Liver (tissue), 9 donors: ENCODE measurements around the gene SERPINF2. TPM values are rescaled to one million over a fixed set of nuclear protein-coding genes. Genes with fewer than 3 reads are reported as not detected.

Experiments
- DNase-seq: peaks from one replicate; pipeline ENCODE4 v3.0.0-alpha.2; 2017; ENCODE audit warnings: low spot score
- H3K27ac ChIP-seq, 2 donors: one replicate each; pipeline ENCODE4 v1.7.0; 2013; ENCODE audit warnings: inconsistent platforms in 2 of 2, low read length in 2 of 2, control low read depth in 1 of 2, low read depth in 1 of 2, mild to moderate bottlenecking in 1 of 2
- H3K27me3 ChIP-seq, 4 donors: one replicate each; pipeline versions ENCODE4 v1.6.1 to v1.7.0; 2013; ENCODE audit warnings: low read length in 3 of 4, inconsistent platforms in 1 of 4, mild to moderate bottlenecking in 1 of 4, moderate library complexity in 1 of 4; ENCODE audit not compliant: control insufficient read depth in 4 of 4, insufficient read depth in 4 of 4
- H3K36me3 ChIP-seq, 4 donors: one replicate each; pipeline versions ENCODE4 v1.6.1 to v1.7.0; 2013; ENCODE audit warnings: low read length in 3 of 4, mild to moderate bottlenecking in 3 of 4, low read depth in 1 of 4, moderate library complexity in 1 of 4; ENCODE audit not compliant: control insufficient read depth in 4 of 4, insufficient read depth in 3 of 4
- H3K4me1 ChIP-seq, 4 donors: one replicate each; pipeline versions ENCODE4 v1.6.1 to v1.7.0; 2013; ENCODE audit warnings: low read length in 3 of 4, mild to moderate bottlenecking in 3 of 4, moderate library complexity in 1 of 4; ENCODE audit not compliant: control insufficient read depth in 4 of 4, insufficient read depth in 4 of 4
- H3K4me3 ChIP-seq, 3 donors: one replicate each; pipeline versions ENCODE4 v1.6.1 to v1.7.0; 2013; ENCODE audit warnings: low read length in 3 of 3, control low read depth in 1 of 3, low read depth in 1 of 3, mild to moderate bottlenecking in 1 of 3
- H3K9ac ChIP-seq, 2 donors: one replicate each; pipeline ENCODE4 v1.7.0; 2013; ENCODE audit warnings: low read length in 2 of 2, mild to moderate bottlenecking in 2 of 2, moderate library complexity in 2 of 2, control low read depth in 1 of 2, low read depth in 1 of 2
- H3K9me3 ChIP-seq, 4 donors: one replicate each; pipeline versions ENCODE4 v1.6.1 to v1.7.0; 2013; ENCODE audit warnings: low read length in 3 of 4; ENCODE audit not compliant: control insufficient read depth in 4 of 4
- EGR1 ChIP-seq, 2 donors: IDR thresholded peaks; 2 replicates each; pipeline ENCODE4 v1.6.1; 2016 to 2018; ENCODE audit warnings: antibody characterized with exemption in 2 of 2, low read depth in 2 of 2
- FOXA1 ChIP-seq: IDR thresholded peaks from 2 replicates; pipeline ENCODE4 v1.6.1; 2016; ENCODE audit warnings: antibody characterized with exemption
- FOXA2 ChIP-seq: IDR thresholded peaks from 2 replicates; pipeline ENCODE4 v1.6.1; 2016; ENCODE audit warnings: antibody characterized with exemption
- GABPA ChIP-seq, 2 donors: IDR thresholded peaks in 1 of 2; conservative IDR thresholded peaks in 1 of 2; 2 replicates each; pipeline ENCODE4 v1.6.1; 2016; ENCODE audit warnings: antibody characterized with exemption in 2 of 2, mild to moderate bottlenecking in 1 of 2, moderate library complexity in 1 of 2
- HNF4A ChIP-seq, 2 donors: conservative IDR thresholded peaks; 2 replicates each; pipeline ENCODE4 v1.6.1; 2016; ENCODE audit warnings: antibody characterized with exemption in 2 of 2, mild to moderate bottlenecking in 2 of 2
- HNF4G ChIP-seq: IDR thresholded peaks from 2 replicates; pipeline ENCODE4 v1.6.1; 2016; ENCODE audit warnings: antibody characterized with exemption
- JUND ChIP-seq, 2 donors: IDR thresholded peaks; 2 replicates each; pipeline ENCODE4 v1.6.1; 2016; ENCODE audit warnings: antibody characterized with exemption in 2 of 2
- NR2F2 ChIP-seq: IDR thresholded peaks from 2 replicates; pipeline ENCODE4 v1.6.1; 2016; ENCODE audit warnings: antibody characterized with exemption
- RAD21 ChIP-seq, 2 donors: IDR thresholded peaks; 2 replicates each; pipeline ENCODE4 v1.6.1; 2016; ENCODE audit warnings: antibody characterized with exemption in 2 of 2, mild to moderate bottlenecking in 2 of 2
- RXRA ChIP-seq, 2 donors: IDR thresholded peaks; 2 replicates each; pipeline ENCODE4 v1.6.1; 2017 to 2018; ENCODE audit warnings: antibody characterized with exemption in 2 of 2, mild to moderate bottlenecking in 1 of 2
- SP1 ChIP-seq: IDR thresholded peaks from 2 replicates; pipeline ENCODE4 v1.6.1; 2018; ENCODE audit warnings: antibody characterized with exemption, mild to moderate bottlenecking
- TAF1 ChIP-seq: conservative IDR thresholded peaks from 2 replicates; pipeline ENCODE4 v1.6.1; 2016; ENCODE audit warnings: antibody characterized with exemption, mild to moderate bottlenecking
- YY1 ChIP-seq: IDR thresholded peaks from 2 replicates; pipeline ENCODE4 v1.6.1; 2016; ENCODE audit warnings: antibody characterized with exemption, mild to moderate bottlenecking
- ZBTB33 ChIP-seq: IDR thresholded peaks from 2 replicates; pipeline ENCODE4 v1.6.1; 2016; ENCODE audit warnings: antibody characterized with exemption
- WGBS: extraction: QIAGEN DNeasy Blood & Tissue Kit; methylation state at CpG from one replicate; pipeline ENCODE4 v1.1.7; 2013; 5-methylcytosine and 5-hydroxymethylcytosine counted together
- polyA plus RNA-seq, 2 donors: library from polyadenylated mRNA; stranded (reverse) in 1 of 2; unstranded in 1 of 2; fragments of 200-250 nt in 1 of 2; fragments of >200 nt in 1 of 2; fragmentation: Nextera tagmentation in 1 of 2; extraction: Ambion mirVana in 1 of 2; gene quantifications; one replicate each; pipeline versions ENCODE4 v1.2.1 to v1.2.3, GENCODE V29; 2013 to 2015
- total RNA-seq, 2 donors: library from RNA; depleted of rRNA; stranded (reverse); fragments of >200 nt; gene quantifications; one replicate each; pipeline ENCODE4 v1.2.3, GENCODE V29; 2014
- TF ChIP-seq, protein P1 (sequence below): IDR thresholded peaks from 2 replicates; pipeline ENCODE4 v1.6.1; 2016; ENCODE audit warnings: antibody characterized with exemption
- TF ChIP-seq, protein P2 (sequence below): IDR thresholded peaks from 2 replicates; pipeline ENCODE4 v1.6.1; 2016; ENCODE audit warnings: antibody characterized with exemption
- TF ChIP-seq, protein P3 (sequence below): IDR thresholded peaks from 2 replicates; pipeline ENCODE4 v1.6.1; 2016; ENCODE audit warnings: antibody characterized with exemption, mild to moderate bottlenecking
- TF ChIP-seq, protein P4 (sequence below): fragments of 150-350 bp; IDR thresholded peaks from 2 replicates; pipeline ENCODE4 v1.5.1; 2017; ENCODE audit warnings: improper control_type of control experiment, low read depth, low read length; ENCODE audit not compliant: missing input control
- donor health status: healthy.
- donor health status: healthy.
- donor health status: healthy.
- donor health status: healthy.
- donor health status: healthy.

Gene SERPINF2
- total and polyA plus RNA-seq, 4 donors = 477 to 1,248 (median 675) TPM

- TF ChIP-seq ZBTB33 = no peak
- no peak for TF ChIP-seq YY1
Observed at GRCh38 chr17:1733759-1734158, 8.9 kb upstream of the SERPINF2 start (continued).

GRCh38 chr17:1735418-1735817 lies 7.3 kb upstream of the SERPINF2 start:
- Histone ChIP-seq H3K9me3 (no peaks in the 10 kb centered on the region), H3K9ac (peak overlapping the region in 1 of 2 donors; percentile 26), H3K4me3 (peak overlapping the region in 1 of 3 donors; percentile 41), H3K27ac (peak overlapping the region; percentile 87 to 96), H3K36me3 (peaks cover 0 to 12% (median 8%) of the 10 kb centered on the region in 4 donors), H3K4me1 (peaks cover 8 to 37% (median 27%) of the 10 kb centered on the region in 4 donors), H3K27me3 (no peaks in the 10 kb centered on the region)
- 93% methylated on average over 10 of the region's 10 CpGs for WGBS
- TF ChIP-seq FOXA1 (no peak), TAF1 (no peak), RAD21 (IDR thresholded peaks at IDR 0.05) (no peak), HNF4G (no peak), SP1 (no peak), RXRA (IDR thresholded peaks at IDR 0.05) (no peak), FOXA2 (no peak), JUND (IDR thresholded peaks at IDR 0.05) (no peak), NR2F2 (no peak), HNF4A (conservative IDR thresholded peaks at IDR 0.05) (no peak), YY1 (no peak), GABPA (IDR thresholded peaks at IDR 0.05 in 1 of 2, conservative IDR thresholded peaks at IDR 0.05 in 1 of 2) (no peak), ZBTB33 (no peak), EGR1 (IDR thresholded peaks at IDR 0.05; ENCODE audit: low read depth in 2 of 2) (no peak)
- TF ChIP-seq, protein P1, sequence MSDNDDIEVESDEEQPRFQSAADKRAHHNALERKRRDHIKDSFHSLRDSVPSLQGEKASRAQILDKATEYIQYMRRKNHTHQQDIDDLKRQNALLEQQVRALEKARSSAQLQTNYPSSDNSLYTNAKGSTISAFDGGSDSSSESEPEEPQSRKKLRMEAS = no peak
- TF ChIP-seq, protein P2, sequence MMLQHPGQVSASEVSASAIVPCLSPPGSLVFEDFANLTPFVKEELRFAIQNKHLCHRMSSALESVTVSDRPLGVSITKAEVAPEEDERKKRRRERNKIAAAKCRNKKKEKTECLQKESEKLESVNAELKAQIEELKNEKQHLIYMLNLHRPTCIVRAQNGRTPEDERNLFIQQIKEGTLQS = no peak
- TF ChIP-seq, protein P3, sequence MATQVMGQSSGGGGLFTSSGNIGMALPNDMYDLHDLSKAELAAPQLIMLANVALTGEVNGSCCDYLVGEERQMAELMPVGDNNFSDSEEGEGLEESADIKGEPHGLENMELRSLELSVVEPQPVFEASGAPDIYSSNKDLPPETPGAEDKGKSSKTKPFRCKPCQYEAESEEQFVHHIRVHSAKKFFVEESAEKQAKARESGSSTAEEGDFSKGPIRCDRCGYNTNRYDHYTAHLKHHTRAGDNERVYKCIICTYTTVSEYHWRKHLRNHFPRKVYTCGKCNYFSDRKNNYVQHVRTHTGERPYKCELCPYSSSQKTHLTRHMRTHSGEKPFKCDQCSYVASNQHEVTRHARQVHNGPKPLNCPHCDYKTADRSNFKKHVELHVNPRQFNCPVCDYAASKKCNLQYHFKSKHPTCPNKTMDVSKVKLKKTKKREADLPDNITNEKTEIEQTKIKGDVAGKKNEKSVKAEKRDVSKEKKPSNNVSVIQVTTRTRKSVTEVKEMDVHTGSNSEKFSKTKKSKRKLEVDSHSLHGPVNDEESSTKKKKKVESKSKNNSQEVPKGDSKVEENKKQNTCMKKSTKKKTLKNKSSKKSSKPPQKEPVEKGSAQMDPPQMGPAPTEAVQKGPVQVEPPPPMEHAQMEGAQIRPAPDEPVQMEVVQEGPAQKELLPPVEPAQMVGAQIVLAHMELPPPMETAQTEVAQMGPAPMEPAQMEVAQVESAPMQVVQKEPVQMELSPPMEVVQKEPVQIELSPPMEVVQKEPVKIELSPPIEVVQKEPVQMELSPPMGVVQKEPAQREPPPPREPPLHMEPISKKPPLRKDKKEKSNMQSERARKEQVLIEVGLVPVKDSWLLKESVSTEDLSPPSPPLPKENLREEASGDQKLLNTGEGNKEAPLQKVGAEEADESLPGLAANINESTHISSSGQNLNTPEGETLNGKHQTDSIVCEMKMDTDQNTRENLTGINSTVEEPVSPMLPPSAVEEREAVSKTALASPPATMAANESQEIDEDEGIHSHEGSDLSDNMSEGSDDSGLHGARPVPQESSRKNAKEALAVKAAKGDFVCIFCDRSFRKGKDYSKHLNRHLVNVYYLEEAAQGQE = no peak
- TF ChIP-seq, protein P4, sequence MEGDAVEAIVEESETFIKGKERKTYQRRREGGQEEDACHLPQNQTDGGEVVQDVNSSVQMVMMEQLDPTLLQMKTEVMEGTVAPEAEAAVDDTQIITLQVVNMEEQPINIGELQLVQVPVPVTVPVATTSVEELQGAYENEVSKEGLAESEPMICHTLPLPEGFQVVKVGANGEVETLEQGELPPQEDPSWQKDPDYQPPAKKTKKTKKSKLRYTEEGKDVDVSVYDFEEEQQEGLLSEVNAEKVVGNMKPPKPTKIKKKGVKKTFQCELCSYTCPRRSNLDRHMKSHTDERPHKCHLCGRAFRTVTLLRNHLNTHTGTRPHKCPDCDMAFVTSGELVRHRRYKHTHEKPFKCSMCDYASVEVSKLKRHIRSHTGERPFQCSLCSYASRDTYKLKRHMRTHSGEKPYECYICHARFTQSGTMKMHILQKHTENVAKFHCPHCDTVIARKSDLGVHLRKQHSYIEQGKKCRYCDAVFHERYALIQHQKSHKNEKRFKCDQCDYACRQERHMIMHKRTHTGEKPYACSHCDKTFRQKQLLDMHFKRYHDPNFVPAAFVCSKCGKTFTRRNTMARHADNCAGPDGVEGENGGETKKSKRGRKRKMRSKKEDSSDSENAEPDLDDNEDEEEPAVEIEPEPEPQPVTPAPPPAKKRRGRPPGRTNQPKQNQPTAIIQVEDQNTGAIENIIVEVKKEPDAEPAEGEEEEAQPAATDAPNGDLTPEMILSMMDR = no peak
- DNase-seq = no peak
